GM23338 (cell line): Measurements from ENCODE around the gene RAB11FIP3. TPM values are rescaled to one million over a fixed set of nuclear protein-coding genes. Genes with fewer than 3 reads are reported as not detected.

Source experiments
- ATAC-seq: fragments of 200-7000 bp; cut with Tn5 transposase; 3 replicates; pipeline ENCODE4 v1.9.1; 2020
- DNase-seq: peaks from one replicate; pipeline ENCODE4 v3.0.0-alpha.2; 2015; ENCODE audit warnings: low spot score
- H2AFZ ChIP-seq: fragments of 200-600 bp; sonication (generic); 2 replicates; pipeline ENCODE4 v1.8.0; 2016; ENCODE audit warnings: antibody characterized with exemption, mild to moderate bottlenecking, moderate library complexity
- H3F3A ChIP-seq: fragments of 200-600 bp; sonication (generic); replicated peaks from 2 replicates; pipeline ENCODE4 v1.8.0; 2017; ENCODE audit warnings: antibody characterized with exemption, mixed run types, low read depth
- H3K27ac ChIP-seq: fragments of 200-600 bp; sonication (generic); 2 replicates; pipeline ENCODE4 v1.6.1; 2016; ENCODE audit warnings: low read depth
- H3K27me3 ChIP-seq: fragments of 200-600 bp; sonication (generic); 2 replicates; pipeline ENCODE4 v1.8.0; 2016; ENCODE audit warnings: mild to moderate bottlenecking, mixed run types, moderate library complexity; ENCODE audit not compliant: insufficient read depth
- H3K36me3 ChIP-seq: fragments of 200-600 bp; sonication (generic); 2 replicates; pipeline ENCODE4 v1.8.0; 2016; ENCODE audit warnings: mild to moderate bottlenecking; ENCODE audit not compliant: insufficient read depth
- H3K4me1 ChIP-seq: fragments of 200-600 bp; sonication (generic); 2 replicates; pipeline ENCODE4 v1.8.0; 2016; ENCODE audit warnings: mild to moderate bottlenecking, moderate library complexity; ENCODE audit not compliant: insufficient read depth
- H3K4me2 ChIP-seq: fragments of 200-600 bp; sonication (generic); 2 replicates; pipeline ENCODE4 v1.7.1; 2017; ENCODE audit warnings: mixed run types
- H3K4me3 ChIP-seq: fragments of 200-600 bp; sonication (generic); 2 replicates; pipeline ENCODE4 v1.6.1; 2016; ENCODE audit warnings: mixed run types
- H3K79me2 ChIP-seq: fragments of 200-600 bp; sonication (generic); replicated peaks from 2 replicates; pipeline ENCODE4 v1.8.0; 2017; ENCODE audit warnings: mild to moderate bottlenecking; ENCODE audit not compliant: insufficient read depth
- H3K9me2 ChIP-seq: fragments of 200-600 bp; sonication (generic); 2 replicates; pipeline ENCODE4 v1.8.0; 2017; ENCODE audit not compliant: insufficient read depth
- H4K20me1 ChIP-seq: fragments of 200-600 bp; sonication (generic); replicated peaks from 2 replicates; pipeline ENCODE4 v1.8.0; 2017; ENCODE audit warnings: mild to moderate bottlenecking; ENCODE audit not compliant: insufficient read depth
- H3K27ac Mint-ChIP-seq: 2 replicates; pipeline ENCODE4 v1.8.0; 2020; ENCODE audit warnings: inconsistent platforms, mild to moderate bottlenecking, moderate library complexity, mixed read lengths
- H3K27me3 Mint-ChIP-seq: 3 replicates; pipeline ENCODE4 v1.8.0; 2022; ENCODE audit warnings: low read depth, mild to moderate bottlenecking, moderate library complexity, mixed read lengths, inconsistent platforms; ENCODE audit not compliant: insufficient read depth, poor library complexity
- H3K36me3 Mint-ChIP-seq: 3 replicates; pipeline ENCODE4 v1.8.0; 2021; ENCODE audit warnings: low read depth, mild to moderate bottlenecking, inconsistent platforms, moderate library complexity, mixed read lengths
- H3K4me1 Mint-ChIP-seq: 3 replicates; pipeline ENCODE4 v1.8.0; 2020; ENCODE audit warnings: mild to moderate bottlenecking, inconsistent platforms, mixed read lengths
- H3K4me3 Mint-ChIP-seq: 3 replicates; pipeline ENCODE4 v1.8.0; 2021; ENCODE audit warnings: moderate library complexity, mild to moderate bottlenecking, inconsistent platforms, mixed read lengths
- H3K9me3 Mint-ChIP-seq: 3 replicates; pipeline ENCODE4 v1.8.0; 2020; ENCODE audit warnings: moderate library complexity, mild to moderate bottlenecking, inconsistent platforms, mixed read lengths
- CREB1 ChIP-seq: fragments of 250-450 bp; sonication (Bioruptor Pico); IDR thresholded peaks from 2 replicates; pipeline ENCODE4 v1.5.0; 2020; ENCODE audit warnings: low read depth, mild to moderate bottlenecking, moderate library complexity
- EZH2 ChIP-seq: fragments of 200-600 bp; sonication (generic); IDR thresholded peaks from one replicate; pipeline ENCODE4 v1.8.0; 2017; ENCODE audit warnings: antibody characterized with exemption, mild to moderate bottlenecking, low read depth; ENCODE audit not compliant: unreplicated experiment
- EZH2phosphoT487 ChIP-seq: fragments of 200-600 bp; sonication (generic); IDR thresholded peaks from one replicate; pipeline ENCODE4 v1.8.1; 2018; ENCODE audit warnings: antibody characterized with exemption; ENCODE audit not compliant: unreplicated experiment
- JUNB ChIP-seq: IDR thresholded peaks from one replicate; pipeline ENCODE4 v1.6.1; 2016; ENCODE audit warnings: antibody characterized with exemption; ENCODE audit not compliant: unreplicated experiment
- NANOG ChIP-seq: IDR thresholded peaks from 2 replicates; pipeline ENCODE4 v1.6.1; 2016; ENCODE audit warnings: antibody characterized with exemption, borderline replicate concordance
- POLR2AphosphoS5 ChIP-seq: IDR thresholded peaks from 2 replicates; pipeline ENCODE4 v1.6.1; 2016; ENCODE audit warnings: antibody characterized with exemption, low read depth
- STAT1 ChIP-seq: IDR thresholded peaks from one replicate; pipeline ENCODE4 v1.6.1; 2016; ENCODE audit warnings: antibody characterized with exemption; ENCODE audit not compliant: unreplicated experiment
- ZNF114 ChIP-seq: fragments of 250-450 bp; sonication (Bioruptor Pico); IDR thresholded peaks from 2 replicates; pipeline ENCODE4 v1.5.0; 2020; ENCODE audit warnings: mild to moderate bottlenecking, moderate library complexity
- ZNF331 ChIP-seq: fragments of 250-450 bp; sonication (Bioruptor Pico); IDR thresholded peaks from 2 replicates; pipeline ENCODE4 v1.5.0; 2020; ENCODE audit warnings: low read depth, mild to moderate bottlenecking, moderate library complexity
- polyA plus RNA-seq: library from polyadenylated mRNA; unstranded; fragments of >200 nt; fragmentation: Nextera tagmentation; extraction: Ambion mirVana; gene quantifications from 2 replicates; pipeline ENCODE4 v1.2.1, GENCODE V29; 2016
- total RNA-seq: library from RNA; depleted of rRNA; stranded (reverse); fragments of >200 nt; shearing (Covaris generic); gene quantifications from 2 replicates; pipeline ENCODE4 v1.2.3, GENCODE V29; 2014
- TF ChIP-seq, protein P1 (sequence below): IDR thresholded peaks from 2 replicates; pipeline ENCODE4 v1.6.1; 2016; ENCODE audit warnings: antibody characterized with exemption
- TF ChIP-seq, protein P2 (sequence below), 2 experiments: fragments of 200-600 bp in 1 of 2; sonication (generic) in 1 of 2; conservative IDR thresholded peaks; 2 replicates each; pipeline versions ENCODE4 v1.5.1 to v1.6.1; 2016 to 2017; ENCODE audit warnings: antibody characterized with exemption in 2 of 2, low read depth in 2 of 2, mild to moderate bottlenecking in 2 of 2, moderate library complexity in 1 of 2
- TF ChIP-seq, protein P3 (sequence below): IDR thresholded peaks from one replicate; pipeline ENCODE4 v1.6.1; 2018; ENCODE audit warnings: antibody characterized with exemption; ENCODE audit not compliant: unreplicated experiment
- TF ChIP-seq, protein P4 (sequence below): fragments of 250-450 bp; sonication (Bioruptor Pico); IDR thresholded peaks from 2 replicates; pipeline ENCODE4 v1.5.0; 2020; ENCODE audit warnings: mild to moderate bottlenecking, moderate library complexity

RAB11FIP3 gene
- total and polyA plus RNA-seq, 2 experiments from 2014 or later = 3.2 to 29.2 TPM

DNA sequence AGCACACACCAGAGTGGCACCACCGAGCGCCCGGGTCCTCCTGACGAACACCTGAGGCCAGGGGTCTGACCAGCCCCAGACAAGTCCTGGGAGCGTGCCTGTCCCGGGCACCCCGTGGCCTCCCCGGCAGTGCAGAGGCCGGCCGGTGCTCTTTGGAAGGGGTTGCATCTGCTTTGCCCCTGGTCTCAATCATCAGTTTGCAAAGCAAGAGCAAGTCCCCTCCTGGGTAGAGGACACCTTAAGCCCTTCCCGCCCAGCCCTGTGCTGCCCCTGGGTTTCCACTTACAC lies 90.4 kb downstream of the RAB11FIP3 start:
- Histone ChIP-seq H3K4me1 (no peaks in the 10 kb centered on the region), H2AFZ (no peak overlapping the region), H3K4me3 (no peak overlapping the region), H3F3A (no peaks in the 10 kb centered on the region), H3K27me3 (no peaks in the 10 kb centered on the region), H3K79me2 (no peaks in the 10 kb centered on the region), H3K9me2 (no peaks in the 10 kb centered on the region), H3K27ac (no peak overlapping the region), H3K4me2 (no peak overlapping the region), H4K20me1 (no peaks in the 10 kb centered on the region), H3K36me3 (no peaks in the 10 kb centered on the region)
- H3K27me3 Mint-ChIP-seq = peaks cover 12% of the 10 kb centered on the region
- no peaks in the 10 kb centered on the region for H3K4me1 Mint-ChIP-seq
- no peak for ATAC-seq
- no peak for DNase-seq
- no peak overlapping the region for H3K27ac Mint-ChIP-seq
- H3K4me3 Mint-ChIP-seq = no peak overlapping the region
- TF ChIP-seq ZNF114 (no peak), ZNF331 (CRISPR knock-in tag) (no peak), CREB1 (no peak), EZH2 (no peak), JUNB (no peak), POLR2AphosphoS5 (no peak), STAT1 (no peak), NANOG (no peak), EZH2phosphoT487 (no peak)
- TF ChIP-seq, protein P1, sequence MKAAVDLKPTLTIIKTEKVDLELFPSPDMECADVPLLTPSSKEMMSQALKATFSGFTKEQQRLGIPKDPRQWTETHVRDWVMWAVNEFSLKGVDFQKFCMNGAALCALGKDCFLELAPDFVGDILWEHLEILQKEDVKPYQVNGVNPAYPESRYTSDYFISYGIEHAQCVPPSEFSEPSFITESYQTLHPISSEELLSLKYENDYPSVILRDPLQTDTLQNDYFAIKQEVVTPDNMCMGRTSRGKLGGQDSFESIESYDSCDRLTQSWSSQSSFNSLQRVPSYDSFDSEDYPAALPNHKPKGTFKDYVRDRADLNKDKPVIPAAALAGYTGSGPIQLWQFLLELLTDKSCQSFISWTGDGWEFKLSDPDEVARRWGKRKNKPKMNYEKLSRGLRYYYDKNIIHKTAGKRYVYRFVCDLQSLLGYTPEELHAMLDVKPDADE = no peak
- TF ChIP-seq, protein P2, sequence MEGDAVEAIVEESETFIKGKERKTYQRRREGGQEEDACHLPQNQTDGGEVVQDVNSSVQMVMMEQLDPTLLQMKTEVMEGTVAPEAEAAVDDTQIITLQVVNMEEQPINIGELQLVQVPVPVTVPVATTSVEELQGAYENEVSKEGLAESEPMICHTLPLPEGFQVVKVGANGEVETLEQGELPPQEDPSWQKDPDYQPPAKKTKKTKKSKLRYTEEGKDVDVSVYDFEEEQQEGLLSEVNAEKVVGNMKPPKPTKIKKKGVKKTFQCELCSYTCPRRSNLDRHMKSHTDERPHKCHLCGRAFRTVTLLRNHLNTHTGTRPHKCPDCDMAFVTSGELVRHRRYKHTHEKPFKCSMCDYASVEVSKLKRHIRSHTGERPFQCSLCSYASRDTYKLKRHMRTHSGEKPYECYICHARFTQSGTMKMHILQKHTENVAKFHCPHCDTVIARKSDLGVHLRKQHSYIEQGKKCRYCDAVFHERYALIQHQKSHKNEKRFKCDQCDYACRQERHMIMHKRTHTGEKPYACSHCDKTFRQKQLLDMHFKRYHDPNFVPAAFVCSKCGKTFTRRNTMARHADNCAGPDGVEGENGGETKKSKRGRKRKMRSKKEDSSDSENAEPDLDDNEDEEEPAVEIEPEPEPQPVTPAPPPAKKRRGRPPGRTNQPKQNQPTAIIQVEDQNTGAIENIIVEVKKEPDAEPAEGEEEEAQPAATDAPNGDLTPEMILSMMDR (conservative IDR thresholded peaks at IDR 0.05; ENCODE audit: low read depth in 2 of 2) = no peak
- TF ChIP-seq, protein P3, sequence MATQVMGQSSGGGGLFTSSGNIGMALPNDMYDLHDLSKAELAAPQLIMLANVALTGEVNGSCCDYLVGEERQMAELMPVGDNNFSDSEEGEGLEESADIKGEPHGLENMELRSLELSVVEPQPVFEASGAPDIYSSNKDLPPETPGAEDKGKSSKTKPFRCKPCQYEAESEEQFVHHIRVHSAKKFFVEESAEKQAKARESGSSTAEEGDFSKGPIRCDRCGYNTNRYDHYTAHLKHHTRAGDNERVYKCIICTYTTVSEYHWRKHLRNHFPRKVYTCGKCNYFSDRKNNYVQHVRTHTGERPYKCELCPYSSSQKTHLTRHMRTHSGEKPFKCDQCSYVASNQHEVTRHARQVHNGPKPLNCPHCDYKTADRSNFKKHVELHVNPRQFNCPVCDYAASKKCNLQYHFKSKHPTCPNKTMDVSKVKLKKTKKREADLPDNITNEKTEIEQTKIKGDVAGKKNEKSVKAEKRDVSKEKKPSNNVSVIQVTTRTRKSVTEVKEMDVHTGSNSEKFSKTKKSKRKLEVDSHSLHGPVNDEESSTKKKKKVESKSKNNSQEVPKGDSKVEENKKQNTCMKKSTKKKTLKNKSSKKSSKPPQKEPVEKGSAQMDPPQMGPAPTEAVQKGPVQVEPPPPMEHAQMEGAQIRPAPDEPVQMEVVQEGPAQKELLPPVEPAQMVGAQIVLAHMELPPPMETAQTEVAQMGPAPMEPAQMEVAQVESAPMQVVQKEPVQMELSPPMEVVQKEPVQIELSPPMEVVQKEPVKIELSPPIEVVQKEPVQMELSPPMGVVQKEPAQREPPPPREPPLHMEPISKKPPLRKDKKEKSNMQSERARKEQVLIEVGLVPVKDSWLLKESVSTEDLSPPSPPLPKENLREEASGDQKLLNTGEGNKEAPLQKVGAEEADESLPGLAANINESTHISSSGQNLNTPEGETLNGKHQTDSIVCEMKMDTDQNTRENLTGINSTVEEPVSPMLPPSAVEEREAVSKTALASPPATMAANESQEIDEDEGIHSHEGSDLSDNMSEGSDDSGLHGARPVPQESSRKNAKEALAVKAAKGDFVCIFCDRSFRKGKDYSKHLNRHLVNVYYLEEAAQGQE = no peak
- TF ChIP-seq, protein P4, sequence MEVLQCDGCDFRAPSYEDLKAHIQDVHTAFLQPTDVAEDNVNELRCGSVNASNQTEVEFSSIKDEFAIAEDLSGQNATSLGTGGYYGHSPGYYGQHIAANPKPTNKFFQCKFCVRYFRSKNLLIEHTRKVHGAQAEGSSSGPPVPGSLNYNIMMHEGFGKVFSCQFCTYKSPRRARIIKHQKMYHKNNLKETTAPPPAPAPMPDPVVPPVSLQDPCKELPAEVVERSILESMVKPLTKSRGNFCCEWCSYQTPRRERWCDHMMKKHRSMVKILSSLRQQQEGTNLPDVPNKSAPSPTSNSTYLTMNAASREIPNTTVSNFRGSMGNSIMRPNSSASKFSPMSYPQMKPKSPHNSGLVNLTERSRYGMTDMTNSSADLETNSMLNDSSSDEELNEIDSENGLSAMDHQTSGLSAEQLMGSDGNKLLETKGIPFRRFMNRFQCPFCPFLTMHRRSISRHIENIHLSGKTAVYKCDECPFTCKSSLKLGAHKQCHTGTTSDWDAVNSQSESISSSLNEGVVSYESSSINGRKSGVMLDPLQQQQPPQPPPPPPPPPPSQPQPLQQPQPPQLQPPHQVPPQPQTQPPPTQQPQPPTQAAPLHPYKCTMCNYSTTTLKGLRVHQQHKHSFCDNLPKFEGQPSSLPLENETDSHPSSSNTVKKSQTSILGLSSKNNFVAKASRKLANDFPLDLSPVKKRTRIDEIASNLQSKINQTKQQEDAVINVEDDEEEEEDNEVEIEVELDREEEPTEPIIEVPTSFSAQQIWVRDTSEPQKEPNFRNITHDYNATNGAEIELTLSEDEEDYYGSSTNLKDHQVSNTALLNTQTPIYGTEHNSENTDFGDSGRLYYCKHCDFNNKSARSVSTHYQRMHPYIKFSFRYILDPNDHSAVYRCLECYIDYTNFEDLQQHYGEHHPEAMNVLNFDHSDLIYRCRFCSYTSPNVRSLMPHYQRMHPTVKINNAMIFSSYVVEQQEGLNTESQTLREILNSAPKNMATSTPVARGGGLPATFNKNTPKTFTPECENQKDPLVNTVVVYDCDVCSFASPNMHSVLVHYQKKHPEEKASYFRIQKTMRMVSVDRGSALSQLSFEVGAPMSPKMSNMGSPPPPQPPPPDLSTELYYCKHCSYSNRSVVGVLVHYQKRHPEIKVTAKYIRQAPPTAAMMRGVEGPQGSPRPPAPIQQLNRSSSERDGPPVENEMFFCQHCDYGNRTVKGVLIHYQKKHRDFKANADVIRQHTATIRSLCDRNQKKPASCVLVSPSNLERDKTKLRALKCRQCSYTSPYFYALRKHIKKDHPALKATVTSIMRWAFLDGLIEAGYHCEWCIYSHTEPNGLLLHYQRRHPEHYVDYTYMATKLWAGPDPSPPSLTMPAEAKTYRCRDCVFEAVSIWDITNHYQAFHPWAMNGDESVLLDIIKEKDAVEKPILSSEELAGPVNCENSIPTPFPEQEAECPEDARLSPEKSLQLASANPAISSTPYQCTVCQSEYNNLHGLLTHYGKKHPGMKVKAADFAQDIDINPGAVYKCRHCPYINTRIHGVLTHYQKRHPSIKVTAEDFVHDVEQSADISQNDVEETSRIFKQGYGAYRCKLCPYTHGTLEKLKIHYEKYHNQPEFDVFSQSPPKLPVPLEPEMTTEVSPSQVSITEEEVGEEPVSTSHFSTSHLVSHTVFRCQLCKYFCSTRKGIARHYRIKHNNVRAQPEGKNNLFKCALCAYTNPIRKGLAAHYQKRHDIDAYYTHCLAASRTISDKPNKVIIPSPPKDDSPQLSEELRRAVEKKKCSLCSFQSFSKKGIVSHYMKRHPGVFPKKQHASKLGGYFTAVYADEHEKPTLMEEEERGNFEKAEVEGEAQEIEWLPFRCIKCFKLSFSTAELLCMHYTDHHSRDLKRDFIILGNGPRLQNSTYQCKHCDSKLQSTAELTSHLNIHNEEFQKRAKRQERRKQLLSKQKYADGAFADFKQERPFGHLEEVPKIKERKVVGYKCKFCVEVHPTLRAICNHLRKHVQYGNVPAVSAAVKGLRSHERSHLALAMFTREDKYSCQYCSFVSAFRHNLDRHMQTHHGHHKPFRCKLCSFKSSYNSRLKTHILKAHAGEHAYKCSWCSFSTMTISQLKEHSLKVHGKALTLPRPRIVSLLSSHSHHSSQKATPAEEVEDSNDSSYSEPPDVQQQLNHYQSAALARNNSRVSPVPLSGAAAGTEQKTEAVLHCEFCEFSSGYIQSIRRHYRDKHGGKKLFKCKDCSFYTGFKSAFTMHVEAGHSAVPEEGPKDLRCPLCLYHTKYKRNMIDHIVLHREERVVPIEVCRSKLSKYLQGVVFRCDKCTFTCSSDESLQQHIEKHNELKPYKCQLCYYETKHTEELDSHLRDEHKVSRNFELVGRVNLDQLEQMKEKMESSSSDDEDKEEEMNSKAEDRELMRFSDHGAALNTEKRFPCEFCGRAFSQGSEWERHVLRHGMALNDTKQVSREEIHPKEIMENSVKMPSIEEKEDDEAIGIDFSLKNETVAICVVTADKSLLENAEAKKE = no peak
- no peaks in the 10 kb centered on the region for H3K9me3 Mint-ChIP-seq
- peaks cover 14% of the 10 kb centered on the region for H3K36me3 Mint-ChIP-seq
